MCF 10A (cell line): ENCODE data around the gene NPHP3. TPM values are rescaled to one million over a fixed set of nuclear protein-coding genes. Genes with fewer than 3 reads are reported as not detected.
A peak's percentile ranks its signal among the peaks of the same experiment; 100 is the strongest.

Experiments used
- BruUV-seq: library from RNA; stranded (reverse); fragments of 400-500 nt; replicated peaks from 2 replicates; lab custom pipeline; 2021; lab: Mats Ljungman, UMichigan
- CTCF ChIA-PET: fragments of 300-600 bp; sonication (Branson Sonifier 250); formaldehyde crosslinking; extraction: SDS; loops from one replicate; lab custom pipeline; 2021; ENCODE audit warnings: antibody characterized with exemption, inconsistent platforms; lab: Yijun Ruan, JAX
- POLR2A ChIA-PET: fragments of 300-600, 350-650 bp; sonication (Branson Sonifier 250); formaldehyde crosslinking; extraction: SDS; loops from one replicate; lab custom pipeline; 2020; ENCODE audit warnings: antibody characterized with exemption, inconsistent platforms; lab: Yijun Ruan, JAX
- DNase-seq: peaks from one replicate; pipeline ENCODE4 v3.0.0-alpha.2; 2018; ENCODE audit not compliant: unreplicated experiment
- H3K27ac Mint-ChIP-seq: one replicate; pipeline ENCODE4 v1.8.0; 2022; ENCODE audit warnings: mild to moderate bottlenecking, low read depth, mixed read lengths; ENCODE audit not compliant: unreplicated experiment
- H3K27me3 Mint-ChIP-seq: one replicate; pipeline ENCODE4 v1.8.0; 2022; ENCODE audit warnings: mixed read lengths; ENCODE audit not compliant: insufficient read depth, unreplicated experiment
- H3K36me3 Mint-ChIP-seq: one replicate; pipeline ENCODE4 v1.8.0; 2022; ENCODE audit warnings: mild to moderate bottlenecking, moderate library complexity, mixed read lengths; ENCODE audit not compliant: insufficient read depth, unreplicated experiment
- H3K4me1 Mint-ChIP-seq: one replicate; pipeline ENCODE4 v1.8.0; 2022; ENCODE audit warnings: mixed read lengths; ENCODE audit not compliant: insufficient read depth, unreplicated experiment
- H3K4me3 Mint-ChIP-seq: one replicate; pipeline ENCODE4 v1.8.0; 2022; ENCODE audit warnings: mild to moderate bottlenecking, moderate library complexity, mixed read lengths; ENCODE audit not compliant: unreplicated experiment
- H3K9me3 Mint-ChIP-seq: one replicate; pipeline ENCODE4 v1.8.0; 2022; ENCODE audit warnings: mixed read lengths; ENCODE audit not compliant: unreplicated experiment
- CTCF ChIP-seq: fragments of 200-600 bp; IDR thresholded peaks from one replicate; pipeline ENCODE4 v1.8.0; 2022; ENCODE audit warnings: antibody characterized with exemption, mild to moderate bottlenecking; ENCODE audit not compliant: unreplicated experiment
- intact Hi-C: fragments of 100-400 bp; cut with micrococcal nuclease; formaldehyde crosslinking; loops from 2 replicates; pipeline ENCODE4 v1.14.1; 2022
- total RNA-seq: library from RNA; stranded (reverse); gene quantifications from 2 replicates; pipeline ENCODE4 v1.2.3, GENCODE V29; 2022

Gene NPHP3
- total RNA-seq, 1 experiment from 2014 or later = 14.4 TPM

- ChIA-PET POLR2A (interaction anchor here (1.0 to 1.2 kb wide), 2 partner anchors 10 to 22 kb away, joined by 3 read pairs; partner anchors contain the start of genes ACAD11 and UBA5), CTCF (interaction anchor here (0.5 to 1.5 kb wide), 2 partner anchors 9 to 16 kb away, joined by 3 read pairs; no protein-coding TSS in a partner anchor)
- no peaks in the 10 kb centered on the region for H3K9me3 Mint-ChIP-seq
- no peaks in the 10 kb centered on the region for H3K4me1 Mint-ChIP-seq
- no peaks in the 10 kb centered on the region for H3K27me3 Mint-ChIP-seq
- peaks cover 70% of the 10 kb centered on the region for H3K36me3 Mint-ChIP-seq
- TF ChIP-seq CTCF = no peak
- H3K27ac Mint-ChIP-seq = no peak overlapping the region
- intact Hi-C loops = loop anchor here (2.0 kb wide), 1 partner anchor 15 kb away; no protein-coding TSS in a partner anchor
- H3K4me3 Mint-ChIP-seq = no peak overlapping the region
- no TSS peak for BruUV-seq
- DNase-seq = no peak
Measured at GRCh38 chr3:132682201-132682600, 40.0 kb downstream of the NPHP3 start.

- H3K27ac Mint-ChIP-seq = no peak overlapping the region
- ChIA-PET POLR2A (interaction anchor here (0.5 to 1.2 kb wide), 4 partner anchors 9 to 192 kb away, joined by 3 to 4 read pairs (median 3); partner anchors contain the start of genes ACAD11 and UBA5), CTCF (interaction anchor here (1.5 kb wide), 1 partner anchor 10 kb away, joined by 3 read pairs; no protein-coding TSS in a partner anchor)
- H3K9me3 Mint-ChIP-seq = no peaks in the 10 kb centered on the region
- intact Hi-C loops = no loop called here
- H3K4me3 Mint-ChIP-seq = no peak overlapping the region
- no peaks in the 10 kb centered on the region for H3K27me3 Mint-ChIP-seq
- DNase-seq = no peak
- no peaks in the 10 kb centered on the region for H3K4me1 Mint-ChIP-seq
- TSS peak; percentile 23 for BruUV-seq
- TF ChIP-seq CTCF = no peak
- H3K36me3 Mint-ChIP-seq = peaks cover 70% of the 10 kb centered on the region
Measured at GRCh38 chr3:132681421-132681820, 40.8 kb downstream of the NPHP3 start.

- no peaks in the 10 kb centered on the region for H3K9me3 Mint-ChIP-seq
- ChIA-PET CTCF (interaction anchor here (0.5 to 1.9 kb wide), 3 partner anchors 9 to 36 kb away, joined by 3 to 4 read pairs (median 3); no protein-coding TSS in a partner anchor), POLR2A (interaction anchor here (1.2 to 2.0 kb wide), 3 partner anchors 11 to 19 kb away, joined by 3 to 6 read pairs (median 3); no protein-coding TSS in a partner anchor)
- H3K27ac Mint-ChIP-seq = no peak overlapping the region
- intact Hi-C loops = no loop called here
- no peak for TF ChIP-seq CTCF
- BruUV-seq = no TSS peak
- H3K27me3 Mint-ChIP-seq = no peaks in the 10 kb centered on the region
- peaks cover 71% of the 10 kb centered on the region for H3K36me3 Mint-ChIP-seq
- no peak overlapping the region for H3K4me3 Mint-ChIP-seq
- no peaks in the 10 kb centered on the region for H3K4me1 Mint-ChIP-seq
- no peak for DNase-seq
Measured at GRCh38 chr3:132679911-132680310, 42.3 kb downstream of the NPHP3 start.

- ChIA-PET POLR2A (interaction anchor here (1.1 kb wide), 1 partner anchor 14 kb away, joined by 3 read pairs; no protein-coding TSS in a partner anchor), CTCF (interaction anchor here (0.6 kb wide), 1 partner anchor 16 kb away, joined by 3 read pairs; the partner anchor contains the start of gene ACAD11)
- H3K27ac Mint-ChIP-seq = no peak overlapping the region
- no TSS peak for BruUV-seq
- DNase-seq = no peak
- no peaks in the 10 kb centered on the region for H3K4me1 Mint-ChIP-seq
- H3K9me3 Mint-ChIP-seq = no peaks in the 10 kb centered on the region
- intact Hi-C loops = no loop called here
- H3K36me3 Mint-ChIP-seq = peaks cover 77% of the 10 kb centered on the region
- TF ChIP-seq CTCF = no peak
- no peaks in the 10 kb centered on the region for H3K27me3 Mint-ChIP-seq
- H3K4me3 Mint-ChIP-seq = no peak overlapping the region
Measured at GRCh38 chr3:132675408-132675807, 46.8 kb downstream of the NPHP3 start.
